ENCODE measurements around the gene S100A13.

The S100A13 gene

DNA sequence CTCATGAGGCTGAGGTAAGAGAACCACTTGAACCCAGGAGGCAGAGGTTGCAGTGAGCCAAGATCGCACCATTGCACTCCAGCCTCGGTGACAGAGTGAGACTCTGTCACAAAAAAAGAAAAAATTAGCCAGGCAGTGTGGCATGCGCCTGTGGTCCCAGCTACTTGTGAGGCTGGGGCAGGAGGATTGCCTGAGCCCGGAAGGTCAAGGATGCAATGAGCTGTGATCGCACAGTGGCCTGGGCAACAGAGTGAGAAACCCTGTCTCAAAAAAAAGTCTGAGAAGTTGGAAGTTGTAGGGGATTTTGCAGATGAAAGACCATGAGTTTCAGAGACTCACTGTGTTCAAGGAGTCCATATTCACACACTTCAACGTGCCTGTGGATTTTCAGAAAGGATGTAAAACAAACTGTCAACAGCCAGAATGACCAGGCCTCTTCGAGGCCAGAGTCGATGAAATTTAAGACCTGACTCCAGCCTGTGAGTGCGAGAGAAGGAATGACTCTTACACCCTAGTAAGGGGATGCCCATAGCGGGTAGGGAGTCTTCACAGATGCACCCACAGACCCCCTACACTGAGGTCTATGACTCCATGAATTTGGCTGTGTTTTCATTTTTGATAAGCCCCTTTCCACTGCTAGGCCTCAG is 2.2 kb downstream of the S100A13 start:
- H3K36me3 ChIP-seq (ENCODE audit: control insufficient read depth, insufficient read depth, low read length) = peaks cover 16% of the 10 kb centered on the region; the same call in 1 of the 2 replicates
- no peak overlapping the region for H3K9ac ChIP-seq (ENCODE audit: low read length)
- H3K27me3 ChIP-seq (ENCODE audit: control insufficient read depth, insufficient read depth, low read length) = 0 out of 2 replicates have a peak, but pooled peaks cover 3% of the 10 kb centered on the region
- peaks cover 42% of the 10 kb centered on the region for H3K4me1 ChIP-seq (ENCODE audit: control insufficient read depth, insufficient read depth, low read length)
- no peaks in the 10 kb centered on the region for H3K9me3 ChIP-seq (ENCODE audit: control insufficient read depth, insufficient read depth, low read depth, low read length)
- no peak overlapping the region for H3K27ac ChIP-seq (ENCODE audit: low read depth, low read length)
- H3K4me3 ChIP-seq (ENCODE audit: low read depth, low read length) = no peak overlapping the region

DNA sequence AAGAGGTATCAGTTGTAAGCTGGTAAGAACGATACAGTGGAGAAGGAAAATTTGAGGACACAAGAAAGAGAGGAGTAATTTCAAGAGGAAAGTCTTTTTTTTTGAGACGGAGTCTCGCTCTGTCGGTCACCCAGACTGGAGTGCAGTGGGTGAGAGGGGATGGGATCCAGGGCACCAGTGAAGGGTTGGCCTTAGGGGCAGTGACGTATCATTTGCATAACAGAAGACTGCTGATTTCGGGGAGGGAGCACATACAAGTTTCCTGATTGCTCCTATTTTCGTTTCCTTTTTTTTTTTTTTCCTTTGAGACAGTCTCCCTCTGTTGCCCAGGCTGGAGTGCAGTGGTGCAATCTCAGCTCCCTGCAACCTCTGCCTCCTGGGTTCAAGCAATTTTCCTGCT is 4.2 kb downstream of the S100A13 start:
- Histone ChIP-seq H3K4me1 (ENCODE audit: control insufficient read depth, insufficient read depth, low read length) (peaks cover 23% of the 10 kb centered on the region), H3K4me3 (ENCODE audit: low read depth, low read length) (no peak overlapping the region), H3K9ac (ENCODE audit: low read length) (no peak overlapping the region), H3K9me3 (ENCODE audit: control insufficient read depth, insufficient read depth, low read depth, low read length) (no peaks in the 10 kb centered on the region), H3K36me3 (ENCODE audit: control insufficient read depth, insufficient read depth, low read length) (peaks cover 22% of the 10 kb centered on the region; the same call in 1 of the 2 replicates), H3K27me3 (ENCODE audit: control insufficient read depth, insufficient read depth, low read length) (0 out of 2 replicates have a peak, but pooled peaks cover 3% of the 10 kb centered on the region), H3K27ac (ENCODE audit: low read depth, low read length) (no peak overlapping the region)

GRCh38 chr1:153619171-153619570 is 8.1 kb downstream of the S100A13 start:
- Histone ChIP-seq H3K9ac (ENCODE audit: low read length) (no peak overlapping the region), H3K27me3 (ENCODE audit: control insufficient read depth, insufficient read depth, low read length) (no peaks in the 10 kb centered on the region), H3K4me1 (ENCODE audit: control insufficient read depth, insufficient read depth, low read length) (peaks cover 21% of the 10 kb centered on the region; the same call in 1 of the 2 replicates), H3K27ac (ENCODE audit: low read depth, low read length) (no peak overlapping the region), H3K36me3 (ENCODE audit: control insufficient read depth, insufficient read depth, low read length) (peaks cover 16% of the 10 kb centered on the region; the same call in 1 of the 2 replicates), H3K9me3 (ENCODE audit: control insufficient read depth, insufficient read depth, low read depth, low read length) (no peaks in the 10 kb centered on the region), H3K4me3 (ENCODE audit: low read depth, low read length) (no peak overlapping the region)

- Histone ChIP-seq H3K4me3 (ENCODE audit: low read depth, low read length) (no peak overlapping the region), H3K27me3 (ENCODE audit: control insufficient read depth, insufficient read depth, low read length) (no peaks in the 10 kb centered on the region), H3K9me3 (ENCODE audit: control insufficient read depth, insufficient read depth, low read depth, low read length) (no peaks in the 10 kb centered on the region), H3K9ac (ENCODE audit: low read length) (no peak overlapping the region), H3K4me1 (ENCODE audit: control insufficient read depth, insufficient read depth, low read length) (peaks cover 24% of the 10 kb centered on the region), H3K36me3 (ENCODE audit: control insufficient read depth, insufficient read depth, low read length) (peaks cover 15% of the 10 kb centered on the region; the same call in 1 of the 2 replicates), H3K27ac (ENCODE audit: low read depth, low read length) (no peak overlapping the region)
Measured at GRCh38 chr1:153617663-153618062, 9.6 kb downstream of the S100A13 start.

DNA sequence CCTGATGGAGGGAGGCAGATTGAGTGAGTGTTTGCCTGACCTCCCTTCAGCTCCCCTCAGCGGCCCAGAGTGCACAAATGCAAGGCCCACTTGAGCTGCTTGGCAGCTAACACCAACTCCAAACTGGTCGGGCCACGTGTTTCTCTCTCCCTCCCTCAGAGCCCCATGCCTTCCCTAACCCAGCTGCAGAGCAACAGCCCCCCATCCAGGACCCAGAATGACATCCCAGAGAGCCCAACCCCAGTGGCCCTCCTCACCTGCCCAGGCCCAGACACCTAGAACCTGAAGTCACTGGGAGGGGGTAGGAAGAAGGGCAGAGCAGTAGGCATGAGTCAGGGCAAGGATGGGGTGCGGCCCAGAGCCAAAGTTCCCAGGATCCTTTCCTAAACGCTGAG is 10.4 kb downstream of the S100A13 start:
- H3K9ac ChIP-seq (ENCODE audit: low read length) = no peak overlapping the region
- no peaks in the 10 kb centered on the region; the same call in 1 of the 2 replicates for H3K27me3 ChIP-seq (ENCODE audit: control insufficient read depth, insufficient read depth, low read length)
- H3K9me3 ChIP-seq (ENCODE audit: control insufficient read depth, insufficient read depth, low read depth, low read length) = no peaks in the 10 kb centered on the region
- peaks cover 9% of the 10 kb centered on the region; the same call in 1 of the 2 replicates for H3K36me3 ChIP-seq (ENCODE audit: control insufficient read depth, insufficient read depth, low read length)
- H3K27ac ChIP-seq (ENCODE audit: low read depth, low read length) = no peak overlapping the region
- no peak overlapping the region for H3K4me3 ChIP-seq (ENCODE audit: low read depth, low read length)
- H3K4me1 ChIP-seq (ENCODE audit: control insufficient read depth, insufficient read depth, low read length) = peaks cover 30% of the 10 kb centered on the region

- H3K9me3 ChIP-seq (ENCODE audit: control insufficient read depth, insufficient read depth, low read depth, low read length) = no peaks in the 10 kb centered on the region
- no peak within 1 kb of the TSS for H3K27ac ChIP-seq (ENCODE audit: low read depth, low read length)
- no peak within 1 kb of the TSS for H3K9ac ChIP-seq (ENCODE audit: low read length)
- H3K27me3 ChIP-seq (ENCODE audit: control insufficient read depth, insufficient read depth, low read length) = no peaks in the 10 kb centered on the region; the same call in 1 of the 2 replicates
- H3K36me3 ChIP-seq (ENCODE audit: control insufficient read depth, insufficient read depth, low read length) = peaks cover 9% of the 10 kb centered on the region; the same call in 1 of the 2 replicates
- no peak within 1 kb of the TSS for H3K4me3 ChIP-seq (ENCODE audit: low read depth, low read length)
- H3K4me1 ChIP-seq (ENCODE audit: control insufficient read depth, insufficient read depth, low read length) = peaks cover 34% of the 10 kb centered on the region
Measured at GRCh38 chr1:153616144-153616916, 11.0 kb downstream of the S100A13 start, which contains the start of gene S100A14. Gene S100A14, minus strand, starts transcription at chr1:153616325. Its CDS starts 467 bp downstream, at chr1:153615858.

DNA sequence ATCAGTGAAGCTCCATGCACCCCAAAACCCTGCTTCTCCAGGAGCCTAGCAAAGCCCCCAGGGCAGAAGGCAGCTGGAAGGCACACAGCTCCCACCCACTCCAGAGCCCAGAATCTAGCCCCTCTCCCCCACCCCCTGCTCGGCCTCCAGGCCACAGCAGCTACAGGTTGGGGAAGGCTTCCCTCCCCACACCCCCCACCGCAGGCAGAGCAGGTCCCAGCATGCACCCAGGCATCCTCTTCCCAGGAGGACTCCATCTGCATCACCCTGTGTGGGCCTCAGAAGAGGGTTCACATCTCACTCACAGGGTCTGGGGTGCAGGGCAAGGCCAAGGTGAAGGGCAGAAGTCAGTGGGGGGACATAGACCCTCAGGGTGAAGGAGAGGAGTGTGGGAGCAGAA is 11.9 kb downstream of the S100A13 start:
- no peaks in the 10 kb centered on the region; the same call in 1 of the 2 replicates for H3K27me3 ChIP-seq (ENCODE audit: control insufficient read depth, insufficient read depth, low read length)
- H3K27ac ChIP-seq (ENCODE audit: low read depth, low read length) = no peak overlapping the region
- H3K9me3 ChIP-seq (ENCODE audit: control insufficient read depth, insufficient read depth, low read depth, low read length) = no peaks in the 10 kb centered on the region
- peaks cover 6% of the 10 kb centered on the region; the same call in 1 of the 2 replicates for H3K36me3 ChIP-seq (ENCODE audit: control insufficient read depth, insufficient read depth, low read length)
- H3K9ac ChIP-seq (ENCODE audit: low read length) = no peak overlapping the region
- no peak overlapping the region for H3K4me3 ChIP-seq (ENCODE audit: low read depth, low read length)
- peaks cover 34% of the 10 kb centered on the region for H3K4me1 ChIP-seq (ENCODE audit: control insufficient read depth, insufficient read depth, low read length)

DNA sequence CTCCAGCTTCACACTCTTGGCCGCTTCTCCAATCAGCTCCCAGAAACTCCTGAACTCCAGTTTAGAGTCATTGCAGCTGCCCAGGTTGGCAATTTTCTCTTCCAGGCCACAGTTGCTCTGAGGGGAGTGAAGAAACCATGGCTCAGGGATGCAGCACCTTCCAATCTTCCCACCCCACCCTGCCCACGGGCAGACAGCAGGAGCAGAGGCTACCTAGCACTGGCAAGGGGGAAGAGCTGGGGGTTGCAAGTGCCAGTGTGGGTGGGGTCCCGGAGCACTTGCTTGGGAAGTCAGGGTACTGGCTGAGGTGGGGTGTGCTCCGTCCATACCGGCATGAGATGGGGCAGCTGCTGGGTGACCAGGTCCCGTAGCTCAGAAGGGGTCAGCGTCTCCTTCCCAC is 12.4 kb downstream of the S100A13 start:
- Histone ChIP-seq H3K27ac (ENCODE audit: low read depth, low read length) (no peak overlapping the region), H3K9me3 (ENCODE audit: control insufficient read depth, insufficient read depth, low read depth, low read length) (no peaks in the 10 kb centered on the region), H3K4me1 (ENCODE audit: control insufficient read depth, insufficient read depth, low read length) (peaks cover 39% of the 10 kb centered on the region), H3K4me3 (ENCODE audit: low read depth, low read length) (no peak overlapping the region), H3K36me3 (ENCODE audit: control insufficient read depth, insufficient read depth, low read length) (peaks cover 6% of the 10 kb centered on the region; the same call in 1 of the 2 replicates), H3K27me3 (ENCODE audit: control insufficient read depth, insufficient read depth, low read length) (no peaks in the 10 kb centered on the region; the same call in 1 of the 2 replicates), H3K9ac (ENCODE audit: low read length) (no peak overlapping the region)

GRCh38 chr1:153614189-153614900 is 13.0 kb downstream of the S100A13 start:
- no peaks in the 10 kb centered on the region; the same call in 1 of the 2 replicates for H3K27me3 ChIP-seq (ENCODE audit: control insufficient read depth, insufficient read depth, low read length)
- H3K27ac ChIP-seq (ENCODE audit: low read depth, low read length) = no peak overlapping the region
- no peaks in the 10 kb centered on the region for H3K9me3 ChIP-seq (ENCODE audit: control insufficient read depth, insufficient read depth, low read depth, low read length)
- peaks cover 45% of the 10 kb centered on the region for H3K4me1 ChIP-seq (ENCODE audit: control insufficient read depth, insufficient read depth, low read length)
- no peak overlapping the region for H3K9ac ChIP-seq (ENCODE audit: low read length)
- H3K4me3 ChIP-seq (ENCODE audit: low read depth, low read length) = no peak overlapping the region
- H3K36me3 ChIP-seq (ENCODE audit: control insufficient read depth, insufficient read depth, low read length) = 0 out of 2 replicates have a peak, but pooled peaks cover 3% of the 10 kb centered on the region

DNA sequence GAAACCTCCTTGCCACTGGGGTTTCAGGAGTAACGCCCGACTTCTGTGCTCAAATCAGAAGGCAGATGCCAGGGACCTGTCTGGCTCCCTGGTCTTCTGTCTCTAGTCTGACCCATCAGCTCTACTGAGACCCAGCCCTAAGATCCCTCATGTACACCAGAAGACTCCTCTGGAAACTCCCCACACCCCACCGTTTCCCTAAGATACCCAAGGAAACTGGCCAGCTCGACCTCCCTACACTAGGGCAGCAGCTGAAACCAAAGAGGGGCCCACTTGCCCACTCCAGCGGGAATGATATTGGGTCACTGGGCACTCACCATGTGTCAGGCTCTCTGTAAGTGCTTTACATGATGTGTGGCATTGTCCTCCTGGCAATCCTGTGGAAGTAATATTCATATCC is 13.9 kb downstream of the S100A13 start:
- H3K27me3 ChIP-seq (ENCODE audit: control insufficient read depth, insufficient read depth, low read length) = no peaks in the 10 kb centered on the region; the same call in 1 of the 2 replicates
- H3K9me3 ChIP-seq (ENCODE audit: control insufficient read depth, insufficient read depth, low read depth, low read length) = no peaks in the 10 kb centered on the region
- no peak overlapping the region for H3K27ac ChIP-seq (ENCODE audit: low read depth, low read length)
- H3K36me3 ChIP-seq (ENCODE audit: control insufficient read depth, insufficient read depth, low read length) = no peaks in the 10 kb centered on the region
- peaks cover 54% of the 10 kb centered on the region for H3K4me1 ChIP-seq (ENCODE audit: control insufficient read depth, insufficient read depth, low read length)
- no peak overlapping the region for H3K9ac ChIP-seq (ENCODE audit: low read length)
- H3K4me3 ChIP-seq (ENCODE audit: low read depth, low read length) = peak overlapping the region; percentile 44; the same call in 1 of the 2 replicates

Measured in HUES6 (cell line).